CD8-positive, alpha-beta memory T cell (primary cell): ENCODE results near the gene PRR30. TPM values are rescaled to one million over a fixed set of nuclear protein-coding genes. Genes with fewer than 3 reads are reported as not detected.
A peak's percentile ranks its signal among the peaks of the same experiment; 100 is the strongest.
"Not testable (repeated sequence)": the region's sequence is repeated elsewhere in the genome, so short reads cannot be mapped to it uniquely, and the experiment has no call there.

Experiments used
- CTCF ChIA-PET: fragments of 350-600 bp; sonication (Branson Sonifier 250); formaldehyde crosslinking; loops from one replicate; lab custom pipeline; 2021; ENCODE audit warnings: antibody characterized with exemption; lab: Charles Lee
- POLR2A ChIA-PET: fragments of 350-600 bp; sonication (Branson Sonifier 250); formaldehyde crosslinking; loops from one replicate; lab custom pipeline; 2021; ENCODE audit warnings: antibody characterized with exemption; lab: Charles Lee
- DNase-seq, 5 donors: peaks; one replicate each; pipeline versions ENCODE4 v3.0.0 to v3.0.0-alpha.2; 2020 to 2022; ENCODE audit warnings: mixed read lengths in 1 of 5
- H3K27ac ChIP-seq: one replicate; pipeline ENCODE4 v1.7.0; 2013; ENCODE audit warnings: low read depth, mild to moderate bottlenecking, low read length, moderate library complexity
- H3K27me3 ChIP-seq: 2 replicates; pipeline ENCODE4 v1.7.0; 2013; ENCODE audit warnings: low read length, mild to moderate bottlenecking; ENCODE audit not compliant: insufficient read depth, poor library complexity, severe bottlenecking
- H3K36me3 ChIP-seq: 2 replicates; pipeline ENCODE4 v1.7.0; 2013; ENCODE audit warnings: mild to moderate bottlenecking, low read length, moderate library complexity; ENCODE audit not compliant: insufficient read depth
- H3K4me1 ChIP-seq: 2 replicates; pipeline ENCODE4 v1.7.0; 2013; ENCODE audit warnings: mild to moderate bottlenecking, low read length, moderate library complexity; ENCODE audit not compliant: insufficient read depth
- H3K4me3 ChIP-seq: 2 replicates; pipeline ENCODE4 v1.7.0; 2013; ENCODE audit warnings: mild to moderate bottlenecking, low read length
- H3K9me3 ChIP-seq: 2 replicates; pipeline ENCODE4 v1.7.0; 2013; ENCODE audit warnings: mild to moderate bottlenecking, low read length
- H3K27ac Mint-ChIP-seq, 8 donors: one replicate each; pipeline ENCODE4 v1.8.0; 2020 to 2021; ENCODE audit warnings: mixed read lengths in 8 of 8, mild to moderate bottlenecking in 6 of 8, inconsistent platforms in 3 of 8, moderate library complexity in 3 of 8
- H3K27me3 Mint-ChIP-seq, 2 donors: one replicate each; pipeline ENCODE4 v1.8.0; 2020 to 2021; ENCODE audit warnings: mixed read lengths in 2 of 2, mild to moderate bottlenecking in 1 of 2, moderate library complexity in 1 of 2
- H3K36me3 Mint-ChIP-seq, 3 donors: one replicate each; pipeline ENCODE4 v1.8.0; 2020 to 2021; ENCODE audit warnings: mixed read lengths in 3 of 3, inconsistent platforms in 1 of 3, mild to moderate bottlenecking in 1 of 3
- H3K4me1 Mint-ChIP-seq, 3 donors: one replicate each; pipeline ENCODE4 v1.8.0; 2020 to 2021; ENCODE audit warnings: mixed read lengths in 3 of 3, inconsistent platforms in 1 of 3, mild to moderate bottlenecking in 1 of 3
- H3K4me3 Mint-ChIP-seq, 7 donors: one replicate each; pipeline ENCODE4 v1.8.0; 2020 to 2021; ENCODE audit warnings: mixed read lengths in 7 of 7, mild to moderate bottlenecking in 6 of 7, moderate library complexity in 4 of 7, inconsistent platforms in 2 of 7
- H3K9me3 Mint-ChIP-seq, 5 donors: one replicate each; pipeline ENCODE4 v1.8.0; 2020 to 2022; ENCODE audit warnings: mixed read lengths in 5 of 5, mild to moderate bottlenecking in 3 of 5, moderate library complexity in 2 of 5, inconsistent platforms in 1 of 5
- polyA plus RNA-seq: library from polyadenylated mRNA; unstranded; fragments of 300-500 nt; fragmentation: Illumina TruSeq; gene quantifications from one replicate; pipeline ENCODE4 v1.2.3, GENCODE V29; 2021
- total RNA-seq, 2 experiments: library from RNA; stranded (reverse); gene quantifications; one replicate each; pipeline ENCODE4 v1.2.3, GENCODE V29; 2021

The PRR30 gene
- total and polyA plus RNA-seq, 3 experiments from 2014 or later = not detected

- H3K4me1 ChIP-seq, H3K36me3 Mint-ChIP-seq, POLR2A ChIA-PET, H3K4me1 Mint-ChIP-seq, H3K36me3 ChIP-seq, H3K4me3 ChIP-seq, H3K27ac Mint-ChIP-seq, H3K27me3 ChIP-seq, H3K9me3 Mint-ChIP-seq, H3K4me3 Mint-ChIP-seq, H3K27ac ChIP-seq, H3K9me3 ChIP-seq, DNase-seq: not testable (repeated sequence)
- CTCF ChIA-PET = interaction anchor here (1.0 kb wide), 1 partner anchor 150 kb away, joined by 3 read pairs; no protein-coding TSS in a partner anchor
- H3K27me3 Mint-ChIP-seq = peaks cover 11 to 17% of the 10 kb centered on the region in 2 donors
These were observed 27.7 kb downstream of the PRR30 start for GRCh38 chr2:27111392-27112078.

GRCh38 chr2:27110603-27111352 lies 28.4 kb downstream of the PRR30 start:
- H3K36me3 ChIP-seq, H3K4me3 Mint-ChIP-seq, H3K9me3 Mint-ChIP-seq, H3K9me3 ChIP-seq, POLR2A ChIA-PET, DNase-seq, H3K36me3 Mint-ChIP-seq, H3K27ac Mint-ChIP-seq, H3K27me3 ChIP-seq, H3K4me1 ChIP-seq, H3K4me3 ChIP-seq, CTCF ChIA-PET, H3K27ac ChIP-seq, H3K4me1 Mint-ChIP-seq: not testable (repeated sequence)
- peaks cover 11 to 24% of the 10 kb centered on the region in 2 donors for H3K27me3 Mint-ChIP-seq

GRCh38 chr2:27109083-27109482 lies 30.1 kb downstream of the PRR30 start:
- H3K27ac Mint-ChIP-seq = no peak overlapping the region
- no peak for DNase-seq
- ChIA-PET POLR2A (interaction anchor here (0.7 kb wide), 1 partner anchor 77 kb away, joined by 3 read pairs; no protein-coding TSS in a partner anchor), CTCF (interaction anchor here (1.2 kb wide), 2 partner anchors 9 to 171 kb away, joined by 3 to 4 read pairs; no protein-coding TSS in a partner anchor)
- Histone ChIP-seq H3K36me3 (no peaks in the 10 kb centered on the region), H3K27ac (no peak overlapping the region), H3K27me3 (peaks cover 4% of the 10 kb centered on the region), H3K9me3 (no peaks in the 10 kb centered on the region), H3K4me1 (no peaks in the 10 kb centered on the region), H3K4me3 (no peak overlapping the region)
- H3K4me1 Mint-ChIP-seq = no peaks in the 10 kb centered on the region
- no peak overlapping the region for H3K4me3 Mint-ChIP-seq
- H3K27me3 Mint-ChIP-seq = peaks cover 12 to 29% of the 10 kb centered on the region in 2 donors
- H3K36me3 Mint-ChIP-seq = no peaks in the 10 kb centered on the region
- H3K9me3 Mint-ChIP-seq = no peaks in the 10 kb centered on the region

GRCh38 chr2:27108221-27108620 lies 31.0 kb downstream of the PRR30 start:
- H3K9me3 ChIP-seq = no peaks in the 10 kb centered on the region
- no peaks in the 10 kb centered on the region for H3K36me3 ChIP-seq
- no peak for DNase-seq
- Mint-ChIP-seq H3K4me1 (no peaks in the 10 kb centered on the region), H3K36me3 (no peaks in the 10 kb centered on the region), H3K27ac (peak overlapping the region in 1 of 8 donors; percentile 41), H3K9me3 (no peaks in the 10 kb centered on the region), H3K27me3 (peaks cover 10 to 32% of the 10 kb centered on the region in 2 donors), H3K4me3 (no peak overlapping the region)
- H3K27ac ChIP-seq = no peak overlapping the region
- H3K4me1 ChIP-seq = no peaks in the 10 kb centered on the region
- ChIA-PET CTCF (interaction anchor here (1.2 kb wide), 2 partner anchors 8 to 172 kb away, joined by 3 to 4 read pairs; no protein-coding TSS in a partner anchor), POLR2A (no interaction called here)
- no peak overlapping the region for H3K4me3 ChIP-seq
- H3K27me3 ChIP-seq = peaks cover 4% of the 10 kb centered on the region

- POLR2A ChIA-PET = no interaction called here
- H3K9me3 ChIP-seq = no peaks in the 10 kb centered on the region
These were observed 33.2 kb downstream of the PRR30 start for GRCh38 chr2:27105981-27106380.

GRCh38 chr2:27102329-27102728 lies 36.9 kb downstream of the PRR30 start:
- H3K4me3 Mint-ChIP-seq = no peak overlapping the region
- POLR2A ChIA-PET = no interaction called here

More at GRCh38 chr2:27105981-27106380, 33.2 kb downstream of the PRR30 start:
- Histone ChIP-seq H3K27ac (no peak overlapping the region), H3K4me1 (no peaks in the 10 kb centered on the region), H3K4me3 (no peak overlapping the region), H3K36me3 (no peaks in the 10 kb centered on the region), H3K27me3 (peaks cover 4% of the 10 kb centered on the region)
- Mint-ChIP-seq H3K4me1 (no peaks in the 10 kb centered on the region), H3K9me3 (no peaks in the 10 kb centered on the region), H3K27ac (no peak overlapping the region), H3K36me3 (no peaks in the 10 kb centered on the region), H3K4me3 (no peak overlapping the region), H3K27me3 (peaks cover 10 to 32% of the 10 kb centered on the region in 2 donors)
- no peak for DNase-seq
- CTCF ChIA-PET = interaction anchor here (1.0 to 1.2 kb wide), 2 partner anchors 86 to 159 kb away, joined by 3 read pairs; no protein-coding TSS in a partner anchor

GRCh38 chr2:27100036-27100435 lies 39.2 kb downstream of the PRR30 start:
- Histone ChIP-seq H3K4me1 (peaks cover 8% of the 10 kb centered on the region), H3K9me3 (no peaks in the 10 kb centered on the region), H3K27me3 (no peaks in the 10 kb centered on the region), H3K27ac (no peak overlapping the region), H3K4me3 (no peak overlapping the region), H3K36me3 (no peaks in the 10 kb centered on the region)
- H3K4me1 Mint-ChIP-seq = peaks cover 7 to 15% (median 12%) of the 10 kb centered on the region in 3 donors
- CTCF ChIA-PET = interaction anchor here (1.3 to 5.6 kb wide), 7 partner anchors 9 to 203 kb away, joined by 4 to 42 read pairs (median 5); partner anchors contain the start of genes DNAJC5G, KHK and TRIM54
- no peak for DNase-seq
- H3K27me3 Mint-ChIP-seq = peaks cover 2 to 12% of the 10 kb centered on the region in 2 donors
- POLR2A ChIA-PET = no interaction called here
- H3K4me3 Mint-ChIP-seq = no peak overlapping the region
- H3K9me3 Mint-ChIP-seq = no peaks in the 10 kb centered on the region
- peaks cover 0 to 1% (median 0%) of the 10 kb centered on the region in 3 donors for H3K36me3 Mint-ChIP-seq
- H3K27ac Mint-ChIP-seq = no peak overlapping the region

More at GRCh38 chr2:27102329-27102728, 36.9 kb downstream of the PRR30 start:
- CTCF ChIA-PET = interaction anchor here (1.2 to 5.6 kb wide), 4 partner anchors 14 to 201 kb away, joined by 3 to 42 read pairs (median 6); partner anchors contain the start of genes DNAJC5G and TRIM54
- H3K9me3 ChIP-seq = no peaks in the 10 kb centered on the region
- H3K36me3 Mint-ChIP-seq = peaks cover 0 to 1% (median 0%) of the 10 kb centered on the region in 3 donors
- H3K27ac Mint-ChIP-seq = no peak overlapping the region
- no peaks in the 10 kb centered on the region for H3K36me3 ChIP-seq
- no peak overlapping the region for H3K4me3 ChIP-seq
- H3K4me1 Mint-ChIP-seq = no peaks in the 10 kb centered on the region
- H3K27me3 Mint-ChIP-seq = peaks cover 6 to 26% of the 10 kb centered on the region in 2 donors
- H3K27me3 ChIP-seq = peaks cover 4% of the 10 kb centered on the region
- H3K27ac ChIP-seq = no peak overlapping the region
- DNase-seq = no peak
- no peaks in the 10 kb centered on the region for H3K4me1 ChIP-seq
- H3K9me3 Mint-ChIP-seq = no peaks in the 10 kb centered on the region
